Endothelial cell (in vitro differentiated cells): ENCODE results near the gene NUP160. TPM values are rescaled to one million over a fixed set of nuclear protein-coding genes. Genes with fewer than 3 reads are reported as not detected.
A peak's percentile ranks its signal among the peaks of the same experiment; 100 is the strongest.

Experiments
- DNase-seq: peaks from one replicate; pipeline ENCODE4 v3.0.0; 2021; ENCODE audit warnings: low spot score
- H3K27ac Mint-ChIP-seq: one replicate; pipeline ENCODE4 v1.8.0; 2021; ENCODE audit warnings: mixed read lengths, inconsistent platforms; ENCODE audit not compliant: unreplicated experiment
- H3K27me3 Mint-ChIP-seq: one replicate; pipeline ENCODE4 v1.8.0; 2021; ENCODE audit warnings: mild to moderate bottlenecking, moderate library complexity, mixed read lengths, inconsistent platforms; ENCODE audit not compliant: unreplicated experiment
- H3K36me3 Mint-ChIP-seq: one replicate; pipeline ENCODE4 v1.8.0; 2021; ENCODE audit warnings: mild to moderate bottlenecking, low read depth, mixed read lengths, inconsistent platforms; ENCODE audit not compliant: unreplicated experiment
- H3K4me1 Mint-ChIP-seq: one replicate; pipeline ENCODE4 v1.8.0; 2021; ENCODE audit warnings: mild to moderate bottlenecking, mixed read lengths, inconsistent platforms; ENCODE audit not compliant: unreplicated experiment
- H3K4me3 Mint-ChIP-seq: one replicate; pipeline ENCODE4 v1.8.0; 2021; ENCODE audit warnings: mild to moderate bottlenecking, mixed read lengths, inconsistent platforms; ENCODE audit not compliant: unreplicated experiment
- H3K9me3 Mint-ChIP-seq: one replicate; pipeline ENCODE4 v1.8.0; 2021; ENCODE audit warnings: mixed read lengths, inconsistent platforms; ENCODE audit not compliant: unreplicated experiment
- CTCF ChIP-seq: fragments of 200-600 bp; sonication (generic); IDR thresholded peaks from one replicate; pipeline ENCODE4 v1.5.0; 2021; ENCODE audit warnings: antibody characterized with exemption; ENCODE audit not compliant: unreplicated experiment
- total RNA-seq: library from RNA; stranded (reverse); fragmentation: NEBNext Ultra II Directional; extraction: Animal tissue kit (Norgen Biotek cat#: 25700); gene quantifications from one replicate; pipeline ENCODE4 v1.2.1, GENCODE V29; 2021; ENCODE audit not compliant: unreplicated experiment

The NUP160 gene
- total RNA-seq, 1 donor from 2014 or later = 30.2 TPM

GRCh38 chr11:47864901-47865300 is 16.8 kb upstream of the NUP160 start:
- TF ChIP-seq CTCF = no peak
- Mint-ChIP-seq H3K27ac (no peak overlapping the region), H3K36me3 (no peaks in the 10 kb centered on the region), H3K4me3 (no peak overlapping the region), H3K9me3 (no peaks in the 10 kb centered on the region), H3K27me3 (no peaks in the 10 kb centered on the region), H3K4me1 (peaks cover 10% of the 10 kb centered on the region)
- DNase-seq = no peak

GRCh38 chr11:47863898-47864430 is 15.8 kb upstream of the NUP160 start:
- peaks cover 10% of the 10 kb centered on the region for H3K4me1 Mint-ChIP-seq
- no peak overlapping the region for H3K4me3 Mint-ChIP-seq
- DNase-seq = no peak
- no peak for TF ChIP-seq CTCF
- H3K27me3 Mint-ChIP-seq = no peaks in the 10 kb centered on the region
- no peaks in the 10 kb centered on the region for H3K36me3 Mint-ChIP-seq
- H3K9me3 Mint-ChIP-seq = no peaks in the 10 kb centered on the region
- no peak overlapping the region for H3K27ac Mint-ChIP-seq

- Mint-ChIP-seq H3K4me3 (no peak overlapping the region), H3K36me3 (no peaks in the 10 kb centered on the region), H3K27ac (no peak overlapping the region), H3K9me3 (no peaks in the 10 kb centered on the region), H3K4me1 (peaks cover 10% of the 10 kb centered on the region), H3K27me3 (no peaks in the 10 kb centered on the region)
- DNase-seq = no peak
- no peak for TF ChIP-seq CTCF
Measured at GRCh38 chr11:47863189-47863897, 15.2 kb upstream of the NUP160 start.

GRCh38 chr11:47861728-47862127 is 13.6 kb upstream of the NUP160 start:
- no peaks in the 10 kb centered on the region for H3K27me3 Mint-ChIP-seq
- peaks cover 10% of the 10 kb centered on the region for H3K4me1 Mint-ChIP-seq
- no peak for DNase-seq
- no peaks in the 10 kb centered on the region for H3K36me3 Mint-ChIP-seq
- TF ChIP-seq CTCF = no peak
- H3K27ac Mint-ChIP-seq = no peak overlapping the region
- no peak overlapping the region for H3K4me3 Mint-ChIP-seq
- H3K9me3 Mint-ChIP-seq = no peaks in the 10 kb centered on the region

- no peak for DNase-seq
- no peak overlapping the region for H3K4me3 Mint-ChIP-seq
- H3K9me3 Mint-ChIP-seq = no peaks in the 10 kb centered on the region
- H3K36me3 Mint-ChIP-seq = no peaks in the 10 kb centered on the region
- peak overlapping the region; percentile 30 for H3K27ac Mint-ChIP-seq
- H3K4me1 Mint-ChIP-seq = peaks cover 10% of the 10 kb centered on the region
- H3K27me3 Mint-ChIP-seq = no peaks in the 10 kb centered on the region
- TF ChIP-seq CTCF = no peak
Measured at GRCh38 chr11:47860536-47860935, 12.4 kb upstream of the NUP160 start.
